Measurements from ENCODE around the gene SLC44A3. TPM values are rescaled to one million over a fixed set of nuclear protein-coding genes. Genes with fewer than 3 reads are reported as not detected.

The SLC44A3 gene
- total RNA-seq, 2 donors from 2014 or later = 5.5 to 6.3 TPM

DNA sequence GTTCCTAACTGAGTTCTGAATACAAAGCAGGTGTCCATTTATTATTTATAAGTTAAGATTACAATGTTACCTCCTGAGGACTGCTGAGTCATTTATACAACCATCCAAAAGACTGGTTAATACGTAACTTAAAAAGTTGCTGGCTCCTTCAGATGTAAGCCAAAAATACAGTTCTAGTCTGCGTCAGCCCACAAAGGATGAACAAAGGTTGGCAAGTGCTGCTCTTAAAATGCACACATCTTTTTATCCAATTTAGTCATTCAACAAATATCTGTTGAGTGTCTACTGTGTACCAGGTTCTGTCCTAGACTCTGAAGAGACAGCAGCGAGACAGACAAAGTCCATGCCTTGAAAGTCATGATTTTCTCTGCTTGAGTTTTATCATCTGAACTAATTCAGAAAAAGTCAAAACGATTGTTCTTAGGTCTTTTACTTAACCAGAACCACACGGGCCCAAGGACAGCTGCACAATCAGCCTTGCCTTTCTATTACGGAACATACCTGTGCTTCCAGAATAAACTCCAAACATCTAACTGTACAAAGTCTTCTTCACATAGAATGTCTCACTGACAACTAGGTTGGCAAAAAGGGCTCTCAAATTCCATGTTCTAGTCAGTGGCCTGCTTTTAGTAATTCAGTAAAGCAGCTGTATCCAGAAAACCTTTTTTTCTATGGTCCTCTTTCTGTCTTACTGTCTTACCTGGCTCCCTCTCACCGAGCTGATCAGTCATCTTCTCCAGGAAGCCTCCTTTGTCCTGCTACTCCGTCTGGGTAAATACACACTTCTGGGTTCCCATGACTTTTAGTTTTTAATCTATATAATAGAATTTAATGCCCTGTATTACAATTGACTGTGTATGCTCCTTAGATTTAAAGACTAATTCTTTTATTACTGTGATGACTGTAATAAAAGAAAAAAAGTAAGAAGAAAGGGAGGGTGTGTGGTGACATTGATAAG is 122.3 kb downstream of the SLC44A3 start:
- Mint-ChIP-seq H3K4me1 (peaks cover 8% of the 10 kb centered on the region), H3K27ac (no peak overlapping the region), H3K4me3 (no peak overlapping the region), H3K27me3 (ENCODE audit: insufficient read depth) (peaks cover 7% of the 10 kb centered on the region), H3K9me3 (no peaks in the 10 kb centered on the region), H3K36me3 (ENCODE audit: low read depth) (no peaks in the 10 kb centered on the region)
- no peak overlapping the region for H3K27ac ChIP-seq (ENCODE audit: low read depth, low read length)
- TF ChIP-seq, protein P1, sequence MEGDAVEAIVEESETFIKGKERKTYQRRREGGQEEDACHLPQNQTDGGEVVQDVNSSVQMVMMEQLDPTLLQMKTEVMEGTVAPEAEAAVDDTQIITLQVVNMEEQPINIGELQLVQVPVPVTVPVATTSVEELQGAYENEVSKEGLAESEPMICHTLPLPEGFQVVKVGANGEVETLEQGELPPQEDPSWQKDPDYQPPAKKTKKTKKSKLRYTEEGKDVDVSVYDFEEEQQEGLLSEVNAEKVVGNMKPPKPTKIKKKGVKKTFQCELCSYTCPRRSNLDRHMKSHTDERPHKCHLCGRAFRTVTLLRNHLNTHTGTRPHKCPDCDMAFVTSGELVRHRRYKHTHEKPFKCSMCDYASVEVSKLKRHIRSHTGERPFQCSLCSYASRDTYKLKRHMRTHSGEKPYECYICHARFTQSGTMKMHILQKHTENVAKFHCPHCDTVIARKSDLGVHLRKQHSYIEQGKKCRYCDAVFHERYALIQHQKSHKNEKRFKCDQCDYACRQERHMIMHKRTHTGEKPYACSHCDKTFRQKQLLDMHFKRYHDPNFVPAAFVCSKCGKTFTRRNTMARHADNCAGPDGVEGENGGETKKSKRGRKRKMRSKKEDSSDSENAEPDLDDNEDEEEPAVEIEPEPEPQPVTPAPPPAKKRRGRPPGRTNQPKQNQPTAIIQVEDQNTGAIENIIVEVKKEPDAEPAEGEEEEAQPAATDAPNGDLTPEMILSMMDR (conservative IDR thresholded peaks at IDR 0.05) = no peak
- no peak overlapping the region for H3K4me3 ChIP-seq (ENCODE audit: low read length)
- no peaks in the 10 kb centered on the region for H3K9me3 ChIP-seq (ENCODE audit: control insufficient read depth, low read length)
- H3K36me3 ChIP-seq (ENCODE audit: control insufficient read depth, insufficient read depth, low read length) = no peaks in the 10 kb centered on the region
- 86 to 98% methylated on average over 6 to 8 of the region's 8 CpGs for WGBS, 2 experiments (ENCODE audit: insufficient coverage in 1 of 2, insufficient read length in 1 of 2)
- no peak overlapping the region for H3K9ac ChIP-seq (ENCODE audit: extremely low read depth, low read length, poor library complexity, severe bottlenecking)
- DNase-seq = no peak
- no peaks in the 10 kb centered on the region for H3K27me3 ChIP-seq (ENCODE audit: control insufficient read depth, insufficient read depth, low read length, poor library complexity, severe bottlenecking)
- no peaks in the 10 kb centered on the region for H3K4me1 ChIP-seq (ENCODE audit: control insufficient read depth, insufficient read depth, low read length)

Other genes with a start within 250 kb of the SLC44A3 start
- 100 to 1,000 TPM; 275 to 308 TPM for gene CNN3, start 106.8 kb downstream of the SLC44A3 start, total RNA-seq